Activated effector memory CD4-positive, alpha-beta T cell treated with anti-CD3 and anti-CD28 coated beads, Interleukin-2, amount 50 U/mL, for 16 hours (primary cell): ENCODE results near the gene CNKSR1.
A peak's percentile ranks its signal among the peaks of the same experiment; 100 is the strongest.

Source experiments
- DNase-seq: peaks from one replicate; pipeline ENCODE4 v3.0.0-alpha.2; 2020

The CNKSR1 gene

GRCh38 chr1:26177182-26177684 lies at the start of gene CNKSR1:
Gene CNKSR1, plus strand, starts transcription at chr1:26177491. Its CDS starts 57 bp downstream, at chr1:26177548.
- peak; percentile 71 for DNase-seq

GRCh38 chr1:26129778-26130177 lies 47.5 kb upstream of the CNKSR1 start:
- no peak for DNase-seq

- DNase-seq, result no peak
Observed at GRCh38 chr1:26130695-26131094, 46.6 kb upstream of the CNKSR1 start.

- no peak for DNase-seq
Observed at GRCh38 chr1:26132128-26132833, 45.0 kb upstream of the CNKSR1 start.

GRCh38 chr1:26132834-26133167 lies 44.5 kb upstream of the CNKSR1 start:
- DNase-seq, result no peak

GRCh38 chr1:26134466-26134865 lies 42.8 kb upstream of the CNKSR1 start:
- DNase-seq, result no peak

- no peak for DNase-seq
Observed at GRCh38 chr1:26138974-26139558, 38.2 kb upstream of the CNKSR1 start.

- no peak for DNase-seq
Observed at GRCh38 chr1:26142159-26142558, 35.1 kb upstream of the CNKSR1 start.

- DNase-seq, result peak; percentile 89
Observed at GRCh38 chr1:26145041-26145959, 32.0 kb upstream of the CNKSR1 start.

GRCh38 chr1:26145960-26146294 lies 31.4 kb upstream of the CNKSR1 start:
- no peak for DNase-seq

GRCh38 chr1:26148887-26149286 lies 28.4 kb upstream of the CNKSR1 start:
- DNase-seq, result no peak

- peak; percentile 45 for DNase-seq
Observed at GRCh38 chr1:26153966-26154532, 23.2 kb upstream of the CNKSR1 start.

GRCh38 chr1:26154750-26155149 lies 22.5 kb upstream of the CNKSR1 start:
- no peak for DNase-seq

GRCh38 chr1:26155370-26156284 lies 21.7 kb upstream of the CNKSR1 start:
- peak; percentile 24 for DNase-seq

- DNase-seq, result peak; percentile 63
Observed at GRCh38 chr1:26156285-26157038, 20.8 kb upstream of the CNKSR1 start.

GRCh38 chr1:26158271-26158907 lies 18.9 kb upstream of the CNKSR1 start:
- peak; percentile 58 for DNase-seq

- peak; percentile 41 for DNase-seq
Observed at GRCh38 chr1:26158908-26159742, 18.2 kb upstream of the CNKSR1 start, which contains the start of gene FAM110D. Gene FAM110D, plus strand, starts transcription at chr1:26159079. Its CDS starts 2,213 bp downstream, at chr1:26161292.

- DNase-seq, result no peak
Observed at GRCh38 chr1:26159743-26160039, 17.6 kb upstream of the CNKSR1 start.

- no peak for DNase-seq
Observed at GRCh38 chr1:26160527-26161414, 16.5 kb upstream of the CNKSR1 start.
